Stimulated activated effector memory CD8-positive, alpha-beta T cell treated with anti-CD3 and anti-CD28 coated beads, Interleukin-12 subunit alpha, Interleukin-12 subunit beta, amount 100 ng/mL, for 72 hours (primary cell): Measurements from ENCODE around the gene ZFYVE9.
"Not testable (repeated sequence)": the region's sequence is repeated elsewhere in the genome, so short reads cannot be mapped to it uniquely, and the experiment has no call there.

Experiments
- ATAC-seq: fragments of 150-1000 bp; cut with Tn5 transposase; 2 replicates; pipeline ENCODE4 v1.10.0; 2021
- DNase-seq, 2 donors: peaks; one replicate each; pipeline ENCODE4 v3.0.0; 2021 to 2022; ENCODE audit warnings: low spot score in 2 of 2
- H3K27ac Mint-ChIP-seq: one replicate; pipeline ENCODE4 v1.8.0; 2022; ENCODE audit warnings: mild to moderate bottlenecking, mixed read lengths
- H3K36me3 Mint-ChIP-seq: one replicate; pipeline ENCODE4 v1.8.0; 2022; ENCODE audit warnings: mild to moderate bottlenecking, mixed read lengths
- H3K4me1 Mint-ChIP-seq: one replicate; pipeline ENCODE4 v1.8.0; 2022; ENCODE audit warnings: mixed read lengths
- H3K4me3 Mint-ChIP-seq: one replicate; pipeline ENCODE4 v1.8.0; 2022; ENCODE audit warnings: mild to moderate bottlenecking, mixed read lengths
- H3K9me3 Mint-ChIP-seq: one replicate; pipeline ENCODE4 v1.8.0; 2022; ENCODE audit warnings: mixed read lengths

Gene ZFYVE9

DNA sequence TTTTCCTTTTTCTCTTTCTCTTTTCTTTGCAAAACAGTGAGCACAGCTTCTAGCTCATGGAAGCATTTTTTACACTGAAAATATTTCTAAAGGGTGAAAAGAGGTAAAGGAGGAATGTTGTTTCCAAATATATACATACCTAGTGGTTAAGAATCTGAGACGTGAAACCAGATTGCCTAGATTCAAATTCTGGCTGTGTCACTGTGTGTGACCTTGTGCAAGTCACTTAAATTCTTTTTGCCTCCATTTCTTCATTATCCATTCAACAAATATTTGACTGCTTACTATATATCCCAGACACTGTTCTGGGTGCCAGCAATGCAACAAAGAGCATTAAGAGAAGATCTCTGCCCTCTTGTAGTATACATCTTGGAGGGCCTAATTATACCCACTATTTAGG, 53.3 kb downstream of the ZFYVE9 start:
- H3K36me3 Mint-ChIP-seq = no peaks in the 10 kb centered on the region
- no peaks in the 10 kb centered on the region for H3K4me1 Mint-ChIP-seq
- DNase-seq (no peak), ATAC-seq (no peak)
- H3K9me3 Mint-ChIP-seq = no peaks in the 10 kb centered on the region
- no peak overlapping the region for H3K27ac Mint-ChIP-seq
- H3K4me3 Mint-ChIP-seq = no peak overlapping the region

GRCh38 chr1:52203935-52204625, 62.2 kb downstream of the ZFYVE9 start:
- Mint-ChIP-seq H3K4me1 (peaks cover 4% of the 10 kb centered on the region), H3K9me3 (no peaks in the 10 kb centered on the region), H3K27ac (no peak overlapping the region), H3K36me3 (no peaks in the 10 kb centered on the region), H3K4me3 (peak overlapping the region; percentile 21)
- DNase-seq (no peak), ATAC-seq (no peak)

DNA sequence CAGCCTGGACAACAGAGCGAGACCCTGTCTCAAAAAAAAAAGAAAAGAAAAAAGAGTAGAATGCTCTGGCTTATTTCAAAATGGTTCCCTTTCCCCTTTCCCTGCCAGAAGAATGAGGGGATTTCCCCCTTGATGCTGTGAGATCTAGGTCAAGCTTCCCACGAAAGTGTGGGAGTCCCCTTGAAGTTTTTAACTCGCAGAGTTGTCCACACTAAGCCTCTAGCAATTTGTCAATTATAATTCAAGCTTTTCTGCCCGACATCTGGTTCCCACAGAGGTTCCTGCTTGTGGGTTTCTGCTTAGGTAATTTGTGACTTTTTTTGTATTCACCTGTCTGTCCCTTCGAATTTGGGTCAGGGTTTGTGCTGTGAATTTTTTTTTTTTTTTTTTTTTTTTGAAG, 62.8 kb downstream of the ZFYVE9 start:
- H3K4me1 Mint-ChIP-seq = peaks cover 6% of the 10 kb centered on the region
- H3K4me3 Mint-ChIP-seq = peak overlapping the region; percentile 21
- no peak overlapping the region for H3K27ac Mint-ChIP-seq
- no peaks in the 10 kb centered on the region for H3K36me3 Mint-ChIP-seq
- ATAC-seq (no peak), DNase-seq (no peak)
- H3K9me3 Mint-ChIP-seq = no peaks in the 10 kb centered on the region

DNA sequence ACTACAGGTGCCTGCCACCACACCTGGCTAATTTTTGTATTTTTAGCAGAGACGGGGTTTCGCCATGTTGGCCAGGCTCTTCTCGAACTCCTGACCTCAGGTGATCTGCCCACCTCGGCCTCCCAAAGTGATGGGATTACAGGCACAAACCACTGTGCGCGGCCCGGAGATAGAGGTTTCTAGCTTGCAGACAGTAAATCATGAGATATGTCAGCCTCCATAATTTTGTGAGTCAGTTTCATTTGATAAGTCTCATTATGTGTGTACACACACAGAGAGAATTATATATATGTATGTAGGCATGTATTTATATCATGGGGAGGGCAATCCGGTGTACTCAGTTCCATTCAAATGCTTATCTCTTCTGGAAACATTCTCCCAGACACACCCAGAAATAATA, 64.8 kb downstream of the ZFYVE9 start:
- H3K27ac Mint-ChIP-seq, H3K4me3 Mint-ChIP-seq, DNase-seq, H3K36me3 Mint-ChIP-seq, H3K9me3 Mint-ChIP-seq, ATAC-seq: not testable (repeated sequence)
- peaks cover 10% of the 10 kb centered on the region for H3K4me1 Mint-ChIP-seq

DNA sequence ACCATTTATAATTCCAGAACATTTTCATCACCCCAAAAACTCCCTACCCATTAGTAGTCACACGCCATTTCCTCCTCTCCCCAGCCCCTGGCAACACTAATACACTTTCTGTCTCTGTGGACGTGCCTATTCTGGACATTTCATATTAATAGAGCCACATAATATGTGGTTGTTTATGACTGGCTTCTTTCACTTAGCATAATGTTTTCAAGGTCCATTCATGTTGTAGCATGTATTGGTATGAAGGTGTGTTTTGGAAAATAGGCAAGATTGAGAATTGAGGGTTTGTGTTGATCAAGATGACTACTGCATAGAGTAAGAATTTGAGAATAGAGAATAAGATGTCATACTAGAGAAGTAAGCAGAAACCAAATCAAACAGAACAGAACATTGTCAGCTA, 67.5 kb downstream of the ZFYVE9 start:
- no peaks in the 10 kb centered on the region for H3K9me3 Mint-ChIP-seq
- no peak overlapping the region for H3K27ac Mint-ChIP-seq
- H3K36me3 Mint-ChIP-seq = no peaks in the 10 kb centered on the region
- DNase-seq (no peak), ATAC-seq (peak; percentile 54)
- H3K4me1 Mint-ChIP-seq = peaks cover 8% of the 10 kb centered on the region
- H3K4me3 Mint-ChIP-seq = no peak overlapping the region

DNA sequence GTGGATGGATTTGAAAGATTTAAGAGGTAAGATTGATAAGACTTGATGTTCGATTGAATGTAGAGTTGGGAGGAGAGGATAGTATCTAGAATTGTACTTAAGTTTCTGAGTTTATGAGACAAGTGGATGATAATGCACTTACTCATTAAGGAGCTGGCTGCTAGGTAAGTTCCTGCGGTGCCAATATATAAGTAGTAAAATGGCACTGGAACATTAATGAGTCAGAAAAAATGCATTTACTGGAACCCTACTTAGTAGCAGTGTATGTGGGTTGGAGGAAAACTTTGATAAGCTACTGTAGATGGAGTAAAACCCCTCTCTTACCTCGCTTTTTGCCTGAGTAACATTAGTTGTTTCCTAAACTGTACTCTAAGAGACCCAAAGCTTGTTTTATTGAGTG, 68.2 kb downstream of the ZFYVE9 start:
- H3K27ac Mint-ChIP-seq = no peak overlapping the region
- no peak overlapping the region for H3K4me3 Mint-ChIP-seq
- no peaks in the 10 kb centered on the region for H3K9me3 Mint-ChIP-seq
- ATAC-seq (peak; percentile 60), DNase-seq (no peak)
- peaks cover 6% of the 10 kb centered on the region for H3K4me1 Mint-ChIP-seq
- no peaks in the 10 kb centered on the region for H3K36me3 Mint-ChIP-seq

DNA sequence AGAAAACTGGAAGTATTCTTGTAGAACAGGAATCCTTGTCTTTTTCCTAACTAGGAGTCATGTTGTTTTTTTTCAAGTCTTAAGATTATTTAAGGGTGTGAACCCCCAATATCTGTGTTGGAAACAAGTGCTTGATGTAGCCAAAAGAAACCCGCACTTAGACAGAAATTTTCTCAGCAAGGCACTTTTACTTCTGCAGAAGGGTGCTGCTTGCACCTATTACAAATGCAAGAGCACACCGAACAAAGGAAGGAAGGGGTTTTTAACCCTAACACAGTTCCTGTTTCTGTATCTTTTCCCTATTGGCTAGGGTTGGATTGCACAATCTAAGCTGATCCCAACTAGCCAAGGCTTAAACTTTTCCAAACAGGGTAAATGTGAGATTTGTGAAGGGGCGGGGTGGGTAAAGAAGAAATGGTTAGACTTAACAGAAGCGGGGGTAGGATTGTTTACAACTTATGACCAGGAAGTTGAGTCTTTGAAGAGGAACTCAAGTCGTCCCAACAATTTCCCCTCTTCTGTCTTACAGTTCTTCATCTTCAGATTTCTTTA, 75.1 kb downstream of the ZFYVE9 start:
- no peak overlapping the region for H3K27ac Mint-ChIP-seq
- H3K9me3 Mint-ChIP-seq = peaks cover 11% of the 10 kb centered on the region
- H3K36me3 Mint-ChIP-seq = no peaks in the 10 kb centered on the region
- H3K4me3 Mint-ChIP-seq = no peak overlapping the region
- ATAC-seq = no peak
- no peak for DNase-seq
- no peaks in the 10 kb centered on the region for H3K4me1 Mint-ChIP-seq

- Mint-ChIP-seq H3K9me3 (no peaks in the 10 kb centered on the region), H3K4me1 (no peaks in the 10 kb centered on the region), H3K4me3 (no peak overlapping the region), H3K27ac (no peak overlapping the region), H3K36me3 (no peaks in the 10 kb centered on the region)
- ATAC-seq (no peak), DNase-seq (no peak)
Observed at GRCh38 chr1:52225174-52225573, 83.3 kb downstream of the ZFYVE9 start.

DNA sequence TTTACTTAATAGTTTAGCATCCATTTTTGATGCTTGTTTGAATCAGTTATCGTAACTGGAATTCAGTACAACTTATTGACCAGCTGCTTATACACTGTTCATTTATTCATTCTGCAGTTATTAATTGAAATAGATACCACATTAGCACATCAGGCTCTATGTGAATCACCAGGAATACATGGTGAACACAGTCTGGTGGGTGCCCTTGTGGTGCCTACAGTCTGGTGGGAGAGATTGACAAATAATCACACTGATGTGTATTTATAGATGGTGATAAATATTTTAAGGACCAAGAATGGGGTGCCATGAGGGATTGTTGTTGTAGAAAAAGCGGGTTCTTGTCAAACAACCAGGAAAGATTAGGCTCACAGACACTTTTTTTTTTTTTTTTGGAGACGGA, 87.6 kb downstream of the ZFYVE9 start:
- no peak overlapping the region for H3K27ac Mint-ChIP-seq
- no peaks in the 10 kb centered on the region for H3K36me3 Mint-ChIP-seq
- DNase-seq (no peak), ATAC-seq (no peak)
- H3K9me3 Mint-ChIP-seq = no peaks in the 10 kb centered on the region
- no peak overlapping the region for H3K4me3 Mint-ChIP-seq
- H3K4me1 Mint-ChIP-seq = no peaks in the 10 kb centered on the region

DNA sequence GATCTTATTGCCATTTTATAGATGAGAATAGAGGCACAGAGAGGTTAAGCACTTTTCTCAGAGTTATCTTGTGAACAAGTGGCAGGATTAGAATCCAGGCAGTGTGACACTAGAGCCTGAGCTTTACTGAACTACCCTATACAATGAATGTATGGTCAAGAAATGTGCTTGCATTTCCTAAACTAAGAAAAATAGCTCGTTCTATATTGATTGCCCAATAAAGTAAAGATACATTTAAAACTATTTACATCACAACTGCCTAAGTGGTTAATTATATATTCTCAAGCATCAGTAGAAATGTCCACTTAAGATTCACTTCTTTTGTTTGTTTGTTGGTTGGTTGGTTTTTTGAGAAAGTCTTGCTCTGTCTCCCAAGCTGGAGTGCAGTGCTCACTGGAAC, 91.6 kb downstream of the ZFYVE9 start:
- H3K27ac Mint-ChIP-seq = no peak overlapping the region
- H3K4me1 Mint-ChIP-seq = no peaks in the 10 kb centered on the region
- no peak for DNase-seq
- no peaks in the 10 kb centered on the region for H3K9me3 Mint-ChIP-seq
- no peak overlapping the region for H3K4me3 Mint-ChIP-seq
- no peak for ATAC-seq
- H3K36me3 Mint-ChIP-seq = no peaks in the 10 kb centered on the region

DNA sequence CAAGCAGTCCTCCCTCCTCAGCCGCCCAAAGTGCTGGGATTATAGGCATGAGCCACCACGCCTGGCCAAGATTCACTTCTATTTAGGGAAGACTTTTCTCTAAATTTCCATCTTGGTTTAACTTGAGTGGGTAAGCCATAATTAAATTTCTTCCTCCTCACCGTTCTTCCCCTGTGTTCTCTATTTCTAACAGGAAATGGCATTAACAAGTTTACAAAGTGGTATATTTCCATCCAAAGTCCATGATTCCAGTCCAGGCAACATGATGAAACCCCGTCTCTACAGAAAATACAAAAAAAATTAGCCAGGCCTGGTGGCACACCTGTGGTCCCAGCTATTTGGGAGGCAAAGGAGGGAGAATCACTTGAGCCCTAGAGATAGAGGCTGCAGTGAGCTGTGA, 92.1 kb downstream of the ZFYVE9 start:
- no peaks in the 10 kb centered on the region for H3K36me3 Mint-ChIP-seq
- no peak overlapping the region for H3K27ac Mint-ChIP-seq
- DNase-seq (no peak), ATAC-seq (no peak)
- H3K4me3 Mint-ChIP-seq = no peak overlapping the region
- H3K9me3 Mint-ChIP-seq = no peaks in the 10 kb centered on the region
- no peaks in the 10 kb centered on the region for H3K4me1 Mint-ChIP-seq

- ATAC-seq (no peak), DNase-seq (no peak)
- no peaks in the 10 kb centered on the region for H3K4me1 Mint-ChIP-seq
- no peak overlapping the region for H3K27ac Mint-ChIP-seq
- H3K9me3 Mint-ChIP-seq = no peaks in the 10 kb centered on the region
- H3K4me3 Mint-ChIP-seq = no peak overlapping the region
- H3K36me3 Mint-ChIP-seq = no peaks in the 10 kb centered on the region
Observed at GRCh38 chr1:52234708-52235107, 92.8 kb downstream of the ZFYVE9 start.

- Mint-ChIP-seq H3K9me3 (no peaks in the 10 kb centered on the region), H3K4me3 (no peak overlapping the region), H3K36me3 (no peaks in the 10 kb centered on the region), H3K4me1 (no peaks in the 10 kb centered on the region), H3K27ac (no peak overlapping the region)
- ATAC-seq = no peak
- DNase-seq = no peak
Observed at GRCh38 chr1:52235646-52236045, 93.8 kb downstream of the ZFYVE9 start.

- DNase-seq = no peak
- no peak overlapping the region for H3K4me3 Mint-ChIP-seq
- H3K27ac Mint-ChIP-seq = no peak overlapping the region
- no peaks in the 10 kb centered on the region for H3K9me3 Mint-ChIP-seq
- H3K36me3 Mint-ChIP-seq = no peaks in the 10 kb centered on the region
- no peak for ATAC-seq
- H3K4me1 Mint-ChIP-seq = no peaks in the 10 kb centered on the region
Observed at GRCh38 chr1:52237430-52237829, 95.5 kb downstream of the ZFYVE9 start.

DNA sequence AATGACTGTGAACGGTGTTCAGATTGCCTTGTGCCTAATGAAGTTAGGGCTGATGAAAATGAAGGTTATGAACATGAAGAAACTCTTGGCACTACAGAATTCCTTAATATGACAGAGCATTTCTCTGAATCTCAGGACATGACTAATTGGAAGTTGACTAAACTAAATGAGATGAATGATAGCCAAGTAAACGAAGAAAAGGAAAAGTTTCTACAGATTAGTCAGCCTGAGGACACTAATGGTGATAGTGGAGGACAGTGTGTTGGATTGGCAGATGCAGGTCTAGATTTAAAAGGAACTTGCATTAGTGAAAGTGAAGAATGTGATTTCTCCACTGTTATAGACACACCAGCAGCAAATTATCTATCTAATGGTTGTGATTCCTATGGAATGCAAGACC, 96.6 kb downstream of the ZFYVE9 start:
- no peak for ATAC-seq
- H3K36me3 Mint-ChIP-seq = no peaks in the 10 kb centered on the region
- no peaks in the 10 kb centered on the region for H3K9me3 Mint-ChIP-seq

GRCh38 chr1:52238887-52239707, 97.2 kb downstream of the ZFYVE9 start:
- no peaks in the 10 kb centered on the region for H3K9me3 Mint-ChIP-seq
- no peaks in the 10 kb centered on the region for H3K4me1 Mint-ChIP-seq
- no peaks in the 10 kb centered on the region for H3K36me3 Mint-ChIP-seq
- no peak overlapping the region for H3K4me3 Mint-ChIP-seq
- H3K27ac Mint-ChIP-seq = no peak overlapping the region
- no peak for DNase-seq
- ATAC-seq = no peak

More for the DNA sequence above, 96.6 kb downstream of the ZFYVE9 start:
- Mint-ChIP-seq H3K4me3 (no peak overlapping the region), H3K4me1 (no peaks in the 10 kb centered on the region), H3K27ac (no peak overlapping the region)
- no peak for DNase-seq
